ENCODE results near the gene NRP1. TPM values are rescaled to one million over a fixed set of nuclear protein-coding genes. Genes with fewer than 3 reads are reported as not detected.
"Not testable (repeated sequence)": the region's sequence is repeated elsewhere in the genome, so short reads cannot be mapped to it uniquely, and the experiment has no call there.

The NRP1 gene
- total RNA-seq, 1 experiment from 2014 or later, result 12.2 TPM

DNA sequence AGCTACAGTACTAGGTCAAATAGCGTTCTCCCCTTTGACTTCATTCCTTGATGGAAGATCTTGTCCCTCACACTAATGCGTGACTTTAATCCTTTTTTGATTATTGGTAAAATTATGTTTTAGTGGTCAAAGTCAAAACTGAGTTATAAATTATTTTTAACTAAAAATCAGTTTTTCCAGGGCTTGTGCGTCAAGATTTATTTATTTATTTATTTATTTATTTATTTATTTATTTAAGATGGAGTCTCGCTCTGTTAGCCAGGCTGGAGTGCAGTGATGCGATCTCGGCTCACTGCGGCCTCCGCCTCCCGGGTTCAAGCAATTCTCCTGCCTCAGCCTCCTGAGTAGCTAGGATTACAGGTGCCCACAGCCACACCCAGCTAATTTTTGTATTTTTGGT lies 112.2 kb downstream of the NRP1 start:
- DNase-seq (ENCODE audit: extremely low read depth, low read depth), result not testable (repeated sequence)

DNA sequence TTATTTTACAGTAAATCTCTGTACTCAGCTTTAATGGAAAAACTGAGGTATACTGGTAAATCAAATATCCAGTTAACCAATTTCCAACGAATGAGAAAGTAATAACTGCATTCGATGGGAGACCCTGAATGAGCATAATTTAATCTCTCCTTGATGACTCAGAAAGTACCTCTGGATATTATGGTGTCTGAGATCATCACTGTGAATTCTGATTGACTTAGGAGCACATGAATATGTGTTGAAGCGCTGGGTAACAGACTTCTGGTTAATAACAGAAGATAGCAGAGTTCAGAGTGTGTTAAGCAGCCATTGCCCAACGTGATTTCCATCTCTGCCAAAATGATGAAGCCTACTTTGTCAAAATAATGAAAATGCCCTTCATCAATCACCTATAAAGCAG lies 116.6 kb downstream of the NRP1 start:
- no peak for DNase-seq (ENCODE audit: extremely low read depth, low read depth)

DNA sequence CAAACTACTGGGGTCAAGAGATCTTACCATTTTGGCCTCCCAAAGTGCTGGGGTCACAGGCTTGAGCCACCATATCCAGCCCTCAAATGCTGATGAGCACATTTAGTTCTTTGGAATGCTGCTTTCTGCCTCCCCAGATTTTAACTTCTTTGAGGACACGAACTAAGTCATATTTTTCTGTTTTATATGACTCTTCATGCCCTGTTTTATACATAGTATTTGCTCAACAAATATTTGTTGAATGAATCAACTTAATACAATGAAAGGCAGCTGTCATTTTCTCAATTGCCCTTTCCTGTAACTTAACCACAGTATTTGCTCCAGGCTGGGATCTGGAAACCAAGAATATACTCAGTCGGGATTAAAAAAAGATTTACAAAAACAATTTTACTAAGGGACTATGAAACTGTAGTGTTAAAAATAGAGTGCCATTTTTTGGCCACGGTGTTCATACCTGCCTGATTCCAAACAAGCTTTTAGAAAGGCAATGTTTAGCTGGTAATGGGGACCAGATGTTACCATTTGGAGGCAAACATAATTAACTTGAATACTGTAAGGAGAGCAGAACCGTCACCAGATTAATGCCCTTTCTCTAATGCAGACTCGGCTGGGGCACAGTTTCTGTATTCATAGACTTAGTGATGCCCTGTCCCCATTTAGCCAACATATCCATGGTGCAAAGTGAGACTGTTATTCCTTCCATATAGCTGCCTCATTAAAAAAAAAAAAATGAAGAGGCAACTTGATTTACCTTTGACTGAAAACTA lies 117.6 kb downstream of the NRP1 start:
- no peak for DNase-seq (ENCODE audit: extremely low read depth, low read depth)

DNA sequence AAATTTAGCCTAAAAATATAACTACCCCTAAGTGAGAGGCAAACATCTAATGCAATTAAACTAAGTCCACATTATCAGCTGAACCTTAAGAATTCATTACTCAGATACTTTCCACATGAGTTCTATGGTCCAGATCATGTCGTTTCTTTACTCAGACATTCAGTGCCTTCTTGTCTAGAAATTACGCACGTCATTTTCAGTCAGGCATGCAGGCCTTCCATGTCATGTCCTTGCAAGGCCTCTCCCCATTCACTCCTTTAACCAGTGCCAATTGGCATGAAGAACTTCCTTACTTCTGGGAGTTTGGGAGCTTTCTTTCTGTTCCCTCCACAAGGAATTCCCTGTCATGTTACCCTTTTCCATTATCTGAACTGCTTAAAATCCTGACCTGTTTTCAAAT lies 118.8 kb downstream of the NRP1 start:
- no peak for DNase-seq (ENCODE audit: extremely low read depth, low read depth)

DNA sequence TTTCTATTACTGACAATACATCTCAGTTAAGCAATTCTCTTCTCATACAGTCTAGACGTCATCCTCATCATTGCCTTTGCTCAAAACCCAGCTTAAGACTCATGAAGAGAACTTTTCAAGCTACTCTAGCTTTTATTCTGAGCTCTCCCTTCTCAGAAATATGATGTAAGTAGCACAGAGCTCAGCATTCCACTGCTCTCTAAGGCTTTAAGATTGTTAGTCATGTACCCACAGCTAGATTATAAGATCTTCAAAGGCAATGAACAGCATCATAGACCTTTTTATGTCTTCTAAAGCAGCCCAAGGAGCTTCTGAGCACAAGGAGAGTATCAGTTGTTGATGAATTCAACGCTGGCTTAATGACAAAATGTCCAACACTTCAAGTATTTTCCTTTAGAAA lies 119.3 kb downstream of the NRP1 start:
- DNase-seq (ENCODE audit: extremely low read depth, low read depth), result no peak

DNA sequence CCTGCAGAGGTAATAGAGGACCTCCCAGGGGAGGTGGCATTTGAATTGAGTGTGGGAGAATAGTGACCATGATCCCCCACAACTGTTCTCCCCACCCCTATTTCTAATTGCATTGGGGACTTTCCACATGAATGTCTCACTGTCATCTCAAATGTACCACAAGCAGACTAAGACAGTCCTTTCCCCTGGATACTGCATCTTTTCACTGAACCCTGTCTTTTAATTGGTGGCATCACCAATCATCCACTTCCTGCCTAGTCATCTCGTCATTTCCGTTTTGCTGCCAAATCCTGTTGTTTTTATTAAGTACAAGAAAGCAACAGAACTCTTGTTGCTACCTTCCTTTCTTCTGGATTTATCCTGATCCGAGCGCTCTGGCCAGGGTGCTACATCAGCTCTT lies 120.3 kb downstream of the NRP1 start:
- no peak for DNase-seq (ENCODE audit: extremely low read depth, low read depth)

DNA sequence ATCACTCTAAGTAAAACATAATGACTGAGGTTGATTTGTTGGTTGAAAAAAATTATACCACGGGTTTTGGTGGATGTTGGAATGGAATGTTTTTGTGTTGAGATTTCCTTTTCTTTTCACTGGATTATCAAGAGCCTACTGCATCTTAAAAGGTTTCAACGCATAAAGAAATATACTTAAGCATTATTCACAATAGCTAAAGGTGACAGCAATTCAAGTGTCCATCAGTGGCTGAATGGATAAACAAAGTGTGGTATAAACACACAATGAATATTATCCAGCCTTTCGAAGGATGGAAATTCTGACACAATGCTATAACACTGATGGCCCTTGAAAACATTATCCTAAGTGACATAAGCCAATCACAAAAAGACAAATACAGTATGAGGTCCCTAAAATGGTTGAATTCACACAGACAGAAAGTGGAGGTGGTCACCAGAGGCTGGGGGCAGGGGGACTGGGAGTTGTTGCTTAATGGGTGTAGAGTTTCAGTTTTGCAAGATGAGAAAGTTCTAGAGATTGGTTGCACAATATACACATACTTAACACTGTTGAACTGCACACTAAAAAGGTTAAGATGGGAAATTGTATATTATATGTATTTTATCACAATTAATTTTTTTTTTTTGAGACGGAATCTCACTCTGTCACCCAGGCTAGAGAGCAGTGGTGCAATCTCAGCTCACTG lies 122.3 kb downstream of the NRP1 start:
- no peak for DNase-seq (ENCODE audit: extremely low read depth, low read depth)

DNA sequence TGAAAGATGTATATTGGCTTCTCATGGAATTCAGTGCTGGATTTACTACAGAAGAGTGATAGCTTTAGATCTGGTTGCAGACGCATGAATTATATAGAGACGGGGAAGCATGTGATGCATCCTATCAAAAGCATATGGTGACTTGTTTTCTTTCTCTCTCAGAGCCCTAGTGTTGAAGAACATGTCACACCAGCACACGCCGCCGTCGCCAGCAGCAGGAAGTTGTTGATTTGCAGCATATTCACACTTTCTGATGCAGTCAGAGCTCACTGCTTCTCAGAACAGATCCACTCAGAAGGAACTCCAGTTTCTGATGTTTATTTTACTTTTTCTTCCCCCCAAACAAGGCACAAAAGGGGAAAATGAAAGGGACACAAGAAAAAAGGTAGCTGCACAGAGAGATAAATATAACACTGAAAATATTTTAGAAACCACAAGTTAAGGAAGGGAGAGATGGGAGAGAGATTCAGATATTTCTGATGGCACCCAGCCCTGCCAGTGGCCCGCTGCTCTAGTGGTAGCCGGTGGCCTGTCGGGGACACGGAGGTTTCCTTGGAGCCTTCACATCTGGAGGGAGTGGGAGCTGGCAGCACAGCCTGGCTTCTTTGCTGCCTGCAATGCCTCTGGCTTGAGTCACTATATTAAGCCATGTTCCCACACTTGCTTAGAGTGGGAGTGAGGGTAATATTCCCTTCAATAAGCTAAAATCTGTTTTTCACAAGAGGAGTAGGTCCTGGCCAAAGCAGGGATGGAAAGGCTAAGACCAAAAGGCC lies 123.2 kb downstream of the NRP1 start:
- DNase-seq (ENCODE audit: extremely low read depth, low read depth), result no peak

DNA sequence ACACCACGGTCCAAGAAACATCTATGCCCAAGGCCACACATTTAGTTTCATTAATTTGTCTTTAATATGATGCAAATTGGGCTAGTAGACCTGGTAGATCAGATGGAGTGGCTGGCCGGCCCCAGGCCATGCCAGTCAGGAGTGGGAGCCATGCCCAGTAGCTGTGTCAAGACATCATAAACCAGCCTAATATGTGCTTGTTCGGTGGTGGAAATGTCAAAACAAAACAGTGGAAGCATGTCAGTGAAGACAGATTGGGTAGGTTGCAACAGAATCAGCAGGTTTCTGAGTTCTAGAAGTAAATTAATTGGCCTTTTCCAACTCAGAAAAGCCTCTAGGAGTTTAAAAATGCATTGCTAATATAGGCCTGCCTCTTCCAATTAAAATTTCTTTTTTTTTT lies 124.7 kb downstream of the NRP1 start:
- DNase-seq (ENCODE audit: extremely low read depth, low read depth), result no peak

DNA sequence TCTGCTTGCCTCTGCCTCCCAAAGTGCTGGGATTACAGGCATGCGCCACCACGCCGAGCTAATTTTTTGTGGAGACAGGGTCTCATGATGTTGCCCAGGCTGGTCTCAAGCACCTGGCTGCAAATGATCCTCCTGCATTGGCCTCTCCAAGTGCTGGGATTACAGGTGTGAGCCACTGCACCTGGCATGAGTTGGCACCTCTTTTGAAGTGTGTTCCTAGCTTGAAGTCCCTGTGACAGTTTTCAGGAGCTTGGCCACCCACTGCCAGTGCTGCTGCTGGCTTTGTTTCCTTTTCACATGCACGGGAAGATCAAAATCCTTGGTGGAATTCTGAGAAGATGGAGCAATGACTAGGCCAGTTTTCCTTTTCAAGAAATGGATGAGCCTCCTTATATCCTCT lies 126.3 kb downstream of the NRP1 start:
- no peak for DNase-seq (ENCODE audit: extremely low read depth, low read depth)

DNA sequence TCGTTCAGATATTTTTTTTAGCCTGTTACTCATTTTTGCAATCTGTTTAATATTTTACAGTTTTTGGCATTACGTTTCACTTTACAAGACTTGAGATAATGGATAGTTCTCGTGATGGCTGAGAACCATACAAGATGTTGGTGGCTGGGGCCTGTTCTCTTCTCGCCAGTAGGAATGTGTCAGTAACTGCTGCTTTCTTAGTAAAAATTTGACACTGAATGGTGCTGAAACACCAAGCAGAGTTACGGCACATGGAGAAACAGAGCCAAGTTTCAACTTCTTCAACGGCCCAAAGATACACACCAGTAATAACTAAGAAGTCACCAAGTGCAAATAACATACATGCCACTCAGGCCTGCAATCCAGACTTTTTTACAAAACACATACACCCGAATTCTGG lies 130.4 kb downstream of the NRP1 start:
- no peak for DNase-seq (ENCODE audit: extremely low read depth, low read depth)

DNA sequence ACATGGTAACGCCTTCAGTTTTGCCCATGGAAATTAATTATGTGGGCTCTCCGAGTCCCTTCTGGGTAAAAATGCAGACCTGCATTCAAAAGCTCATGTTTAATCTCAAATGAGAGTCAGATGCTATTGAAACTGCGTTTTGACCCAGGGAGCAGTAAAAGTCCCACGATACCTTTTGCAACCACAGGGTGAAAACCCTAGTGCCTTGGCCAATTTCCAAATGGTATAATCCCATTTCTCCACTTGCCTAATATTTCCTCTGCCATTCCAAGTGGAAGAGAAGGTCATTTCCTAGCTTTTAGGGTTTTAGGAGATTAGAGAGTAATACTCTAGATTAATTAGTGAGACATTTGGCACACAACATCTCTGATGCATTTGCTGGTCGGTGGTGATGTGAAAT lies 132.5 kb downstream of the NRP1 start:
- DNase-seq (ENCODE audit: extremely low read depth, low read depth), result no peak

DNA sequence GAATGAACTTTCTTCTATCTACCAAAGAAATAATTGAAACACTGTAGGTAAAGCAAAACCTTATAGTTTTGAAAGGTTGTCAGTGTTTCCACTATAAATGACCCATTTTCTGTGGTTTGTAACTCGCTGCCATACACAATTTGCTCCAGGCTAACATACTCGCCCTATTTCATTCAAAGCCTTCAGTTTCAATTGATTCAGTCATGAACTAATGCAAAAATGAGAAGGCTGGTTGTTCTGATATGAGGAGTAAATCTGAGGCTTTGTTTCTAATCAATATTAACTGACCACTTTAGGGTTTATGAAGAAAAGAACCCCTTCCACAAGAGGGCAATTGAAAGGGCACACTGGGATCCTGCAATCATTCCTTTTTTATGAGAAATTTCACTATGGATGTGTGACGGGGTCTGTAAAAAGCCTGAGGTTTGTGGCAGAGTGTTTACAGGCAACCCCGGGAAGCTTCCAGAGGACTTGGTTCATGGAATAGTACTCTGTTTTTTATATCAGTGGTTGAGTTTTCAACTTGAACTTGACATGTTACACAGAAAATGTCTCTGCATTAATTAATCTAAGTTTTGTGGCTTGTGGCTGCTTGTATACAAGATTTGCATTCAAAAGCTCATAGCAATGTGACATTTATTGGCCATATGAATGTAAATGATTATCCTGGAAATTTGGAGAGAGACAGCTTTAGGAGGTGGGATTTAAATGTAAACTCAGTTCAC lies 133.2 kb downstream of the NRP1 start:
- DNase-seq (ENCODE audit: extremely low read depth, low read depth), result no peak

DNA sequence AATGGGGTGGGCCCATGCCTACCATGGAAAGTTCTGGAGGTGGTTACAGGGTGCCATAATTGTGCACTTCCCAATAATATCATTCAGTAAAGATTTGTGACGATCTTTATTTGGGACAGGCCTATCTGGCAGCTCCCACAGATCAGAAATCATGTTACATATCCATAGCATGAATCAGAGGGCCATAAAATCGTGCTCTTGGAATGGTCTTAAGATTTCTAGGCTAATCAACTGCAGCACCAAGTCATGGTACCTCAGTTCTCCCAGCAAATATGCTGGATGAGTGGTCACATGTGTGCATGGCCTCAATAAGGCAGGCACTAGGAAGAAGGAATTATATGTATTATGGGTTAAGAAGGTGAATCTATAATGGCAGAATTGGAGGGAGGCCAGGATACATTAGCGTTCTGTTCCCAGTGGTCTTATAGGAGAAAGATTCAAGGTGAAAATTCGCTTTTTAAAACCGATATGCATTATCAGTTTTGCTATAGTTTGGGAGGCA lies 134.7 kb downstream of the NRP1 start:
- no peak for DNase-seq (ENCODE audit: extremely low read depth, low read depth)

DNA sequence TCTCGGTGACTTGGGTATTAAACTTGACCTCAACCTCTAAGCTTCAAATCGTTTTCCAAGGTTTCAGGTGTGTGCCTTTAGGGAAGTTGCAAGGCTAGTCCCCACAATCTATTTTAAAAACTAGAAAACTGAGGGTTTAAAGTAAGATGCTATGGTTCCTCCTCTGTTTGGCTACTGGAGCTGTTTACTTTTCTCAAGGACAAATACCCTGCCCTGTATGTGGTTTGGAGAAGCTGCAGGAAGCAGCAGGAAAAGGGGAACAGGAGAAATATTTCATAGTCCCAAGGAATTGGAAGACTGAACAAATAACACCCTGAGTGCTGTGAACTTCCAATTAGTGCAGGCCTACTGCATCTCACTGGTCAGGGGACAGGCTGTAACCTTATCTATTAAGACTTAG lies 135.9 kb downstream of the NRP1 start:
- no peak for DNase-seq (ENCODE audit: extremely low read depth, low read depth)

DNA sequence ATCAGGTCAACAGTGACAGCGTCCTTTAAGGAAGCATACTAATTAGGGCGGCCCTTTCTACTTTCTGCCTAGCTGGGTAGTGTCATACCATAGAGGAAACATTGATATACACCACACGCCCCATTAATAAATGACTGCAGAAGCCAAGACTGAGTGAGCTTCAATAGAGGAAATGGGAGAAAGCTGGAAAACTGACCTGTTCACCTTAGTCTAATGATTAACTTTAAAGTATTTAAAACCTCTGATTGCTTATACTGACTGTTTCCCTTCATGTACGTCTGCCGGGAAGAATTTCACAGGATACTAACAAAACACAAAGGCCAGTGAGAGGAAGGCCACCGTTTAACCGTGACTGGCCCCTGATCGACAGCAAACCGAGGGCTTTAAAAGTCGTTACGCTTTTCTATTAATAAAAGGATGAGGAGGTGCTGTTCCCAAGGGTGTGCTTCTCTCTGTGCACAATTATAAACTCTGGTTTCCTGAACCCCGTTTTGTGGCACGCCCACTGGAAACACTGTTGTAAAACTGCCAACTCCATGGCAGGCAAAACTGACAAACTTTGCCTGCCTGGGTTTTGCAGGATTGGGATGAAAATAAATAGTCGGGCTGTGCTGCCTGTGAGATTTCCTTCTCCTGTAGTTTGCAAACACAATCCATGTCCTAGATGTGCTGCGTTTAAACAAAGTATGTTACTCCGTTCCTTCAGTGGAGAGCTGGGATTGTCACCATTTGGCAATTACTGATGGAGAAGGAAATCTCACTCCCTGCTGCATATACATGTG lies 137.6 kb downstream of the NRP1 start:
- DNase-seq (ENCODE audit: extremely low read depth, low read depth), result no peak

DNA sequence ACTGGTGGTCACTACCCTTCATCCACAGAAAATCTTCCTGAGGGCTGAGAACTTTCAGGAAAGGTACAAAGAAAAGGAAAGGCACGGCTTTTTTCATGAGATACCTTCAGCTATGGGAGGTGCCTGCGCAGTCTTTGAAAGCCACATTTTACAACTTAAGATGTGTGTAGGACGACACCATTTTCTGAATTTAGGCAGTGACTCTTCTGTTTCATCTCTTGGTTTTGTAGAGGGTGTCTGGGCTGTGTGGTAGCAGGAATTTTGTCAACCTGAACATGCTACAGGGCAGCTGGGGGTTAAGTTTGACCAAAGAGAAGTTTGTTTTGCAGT lies 138.1 kb downstream of the NRP1 start:
- no peak for DNase-seq (ENCODE audit: extremely low read depth, low read depth)

DNA sequence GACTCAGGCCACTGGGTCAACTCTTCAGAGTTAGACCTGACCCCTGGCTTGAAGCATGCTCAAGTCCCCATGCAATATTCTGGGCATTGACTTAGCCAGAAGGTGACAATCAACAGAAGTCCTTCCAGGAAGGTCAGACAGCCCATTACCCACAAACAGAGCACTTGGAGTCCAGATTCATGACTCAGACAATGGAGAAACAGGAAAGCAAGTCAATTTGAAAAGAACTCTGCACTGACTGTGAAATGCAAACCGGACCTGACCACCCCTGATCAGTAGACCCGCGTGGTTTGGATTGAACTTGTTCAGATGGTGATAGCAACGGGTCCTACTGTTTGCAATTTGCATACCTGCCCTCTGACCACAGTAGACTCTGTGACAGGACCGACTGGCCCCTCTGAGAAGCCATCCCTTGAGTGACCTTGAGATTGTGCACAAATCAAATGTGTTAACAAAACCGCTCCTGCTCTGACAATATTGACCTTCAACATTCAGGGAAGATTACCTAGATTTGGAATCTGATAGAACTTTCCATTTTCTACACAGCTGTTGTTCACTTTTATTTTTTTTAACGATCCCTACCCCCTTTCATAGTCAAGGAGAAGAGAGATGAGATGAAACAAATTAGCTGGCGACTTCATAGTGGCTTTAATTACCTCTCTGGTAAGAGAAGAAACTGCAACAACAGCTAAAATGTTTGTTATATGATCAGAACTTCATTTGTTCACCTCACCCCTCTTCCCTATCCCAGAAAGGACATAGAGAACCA lies 138.7 kb downstream of the NRP1 start:
- DNase-seq (ENCODE audit: extremely low read depth, low read depth), result no peak

DNA sequence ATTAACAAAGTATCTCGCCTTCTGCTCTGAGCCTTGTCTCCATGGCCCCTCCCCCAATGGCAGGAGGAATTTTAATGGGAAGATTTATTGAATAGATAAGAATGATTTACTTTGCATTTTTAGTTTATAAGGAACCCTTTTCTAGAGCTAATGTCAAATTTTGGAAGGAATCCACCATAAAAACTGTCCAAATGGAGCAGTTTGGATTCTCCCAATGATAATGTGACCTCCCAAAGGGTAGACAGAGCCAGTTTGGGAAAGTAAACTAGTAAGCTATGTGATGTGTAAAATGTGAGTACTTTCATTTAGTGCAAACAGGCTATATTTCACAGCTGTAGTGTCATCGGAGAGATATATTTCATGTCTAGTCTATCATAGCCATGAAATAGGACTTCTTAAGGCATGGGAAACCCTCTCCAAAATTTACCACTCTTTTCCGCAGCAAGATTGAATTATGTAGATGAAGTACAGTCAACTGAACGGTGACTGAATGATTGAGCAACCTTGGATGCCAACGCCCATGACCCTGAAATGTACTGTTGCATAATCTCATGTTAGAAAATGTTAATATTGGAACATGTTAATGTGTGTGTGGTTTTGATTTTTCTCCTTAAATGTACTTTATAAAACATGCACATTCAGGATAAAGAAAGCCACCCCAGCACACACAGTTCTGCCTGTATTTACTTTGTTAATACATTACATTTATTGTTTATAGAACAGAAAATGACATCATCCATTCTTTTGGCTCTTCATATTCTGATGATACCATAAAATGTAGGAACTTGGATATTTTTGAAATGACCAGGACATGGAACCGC lies 140.6 kb downstream of the NRP1 start:
- no peak for DNase-seq (ENCODE audit: extremely low read depth, low read depth)
